OCI-LY3 (cell line): ENCODE data around the gene SLC38A11.

Experiments used
- H2AFZ ChIP-seq: fragments of 200-600, 300-600 bp; shearing (Covaris generic); 2 replicates; pipeline ENCODE4 v1.6.0; 2014; ENCODE audit warnings: antibody characterized with exemption, low read depth, low read length
- H3K27ac ChIP-seq: fragments of 200-600, 300-600 bp; sonication (generic); 2 replicates; pipeline ENCODE4 v1.5.1; 2014; ENCODE audit warnings: mild to moderate bottlenecking, low read length, moderate library complexity, mixed read lengths
- H3K27me3 ChIP-seq: fragments of 200-600, 300-600 bp; sonication (generic); 2 replicates; pipeline ENCODE4 v1.6.1; 2014; ENCODE audit warnings: low read depth, low read length, mixed read lengths
- H3K36me3 ChIP-seq: fragments of 200-600, 300-600 bp; sonication (generic); replicated peaks from 2 replicates; pipeline ENCODE3; 2014; ENCODE audit warnings: low read depth, low read length, mixed read lengths
- H3K4me1 ChIP-seq: fragments of 300-600, 200-600 bp; sonication (generic); 2 replicates; pipeline ENCODE4 v1.6.1; 2014; ENCODE audit warnings: low read length, mixed read lengths
- H3K4me2 ChIP-seq: fragments of 200-600, 300-600 bp; sonication (generic); 2 replicates; pipeline ENCODE4 v1.6.1; 2014; ENCODE audit warnings: low read length, mixed read lengths
- H3K4me3 ChIP-seq: fragments of 300-600, 200-600 bp; sonication (generic); 2 replicates; pipeline ENCODE4 v1.5.1; 2014; ENCODE audit warnings: antibody characterized with exemption, mild to moderate bottlenecking, low read length, moderate library complexity
- H3K79me2 ChIP-seq: fragments of 300-600, 200-600 bp; shearing (Covaris generic); 2 replicates; pipeline ENCODE4 v1.6.1; 2014; ENCODE audit warnings: mild to moderate bottlenecking, low read length, mixed read lengths
- H3K9ac ChIP-seq: fragments of 300-600, 200-600 bp; shearing (Covaris generic); 2 replicates; pipeline ENCODE4 v1.6.0; 2014; ENCODE audit warnings: mild to moderate bottlenecking, low read length, moderate library complexity
- H3K9me3 ChIP-seq: fragments of 200-600, 300-600 bp; shearing (Covaris generic); 2 replicates; pipeline ENCODE4 v1.6.1; 2014; ENCODE audit warnings: low read length, mixed read lengths; ENCODE audit not compliant: insufficient read depth
- H4K20me1 ChIP-seq: fragments of 200-600, 300-600 bp; sonication (generic); 2 replicates; pipeline ENCODE4 v1.6.1; 2016; ENCODE audit warnings: low read length, mixed read lengths; ENCODE audit not compliant: insufficient read depth
- CTCF ChIP-seq: fragments of 200-600, 300-600 bp; sonication (generic); IDR thresholded peaks from 2 replicates; pipeline ENCODE4 v1.5.1; 2014; ENCODE audit warnings: antibody characterized with exemption, low read length, low read depth
- EZH2phosphoT487 ChIP-seq: fragments of 200-600 bp; shearing (Covaris generic); IDR thresholded peaks from 2 replicates; pipeline ENCODE4 v1.6.1; 2018; ENCODE audit warnings: antibody characterized with exemption, mixed run types, low read depth

Gene SLC38A11

GRCh38 chr2:164910101-164910899 is 45.0 kb downstream of the SLC38A11 start:
- Histone ChIP-seq H3K36me3 (no peaks in the 10 kb centered on the region), H3K27me3 (no peaks in the 10 kb centered on the region), H3K9ac (peak overlapping the region; percentile 45), H3K9me3 (no peaks in the 10 kb centered on the region), H3K27ac (peak overlapping the region; percentile 76), H2AFZ (peak overlapping the region; percentile 8; the same call in 1 of the 2 replicates), H3K4me1 (peaks cover 52% of the 10 kb centered on the region), H3K79me2 (no peaks in the 10 kb centered on the region), H4K20me1 (no peaks in the 10 kb centered on the region), H3K4me3 (peak overlapping the region; percentile 41), H3K4me2 (peak overlapping the region; percentile 67)
- no peak for TF ChIP-seq CTCF
- no peak for TF ChIP-seq EZH2phosphoT487

GRCh38 chr2:164906947-164907346 is 48.4 kb downstream of the SLC38A11 start:
- no peak overlapping the region for H3K4me3 ChIP-seq
- TF ChIP-seq CTCF, result no peak
- TF ChIP-seq EZH2phosphoT487, result no peak
- H2AFZ ChIP-seq, result no peak overlapping the region

GRCh38 chr2:164905307-164905706 is 50.0 kb downstream of the SLC38A11 start:
- H3K36me3 ChIP-seq, result no peaks in the 10 kb centered on the region
- no peaks in the 10 kb centered on the region for H4K20me1 ChIP-seq
- TF ChIP-seq CTCF (no peak), EZH2phosphoT487 (no peak)
- no peaks in the 10 kb centered on the region for H3K79me2 ChIP-seq
- H3K4me1 ChIP-seq, result peaks cover 14% of the 10 kb centered on the region
- H3K27me3 ChIP-seq, result no peaks in the 10 kb centered on the region
- H3K9me3 ChIP-seq, result peaks cover 1% of the 10 kb centered on the region; the same call in 1 of the 2 replicates
- no peak overlapping the region for H3K9ac ChIP-seq
- no peak overlapping the region for H2AFZ ChIP-seq
- no peak overlapping the region for H3K4me3 ChIP-seq
- H3K27ac ChIP-seq, result no peak overlapping the region
- no peak overlapping the region for H3K4me2 ChIP-seq

More at GRCh38 chr2:164906947-164907346, 48.4 kb downstream of the SLC38A11 start:
- H4K20me1 ChIP-seq, result no peaks in the 10 kb centered on the region
- H3K27ac ChIP-seq, result no peak overlapping the region
- no peaks in the 10 kb centered on the region for H3K9me3 ChIP-seq
- no peak overlapping the region for H3K4me2 ChIP-seq
- no peaks in the 10 kb centered on the region for H3K27me3 ChIP-seq
- H3K79me2 ChIP-seq, result no peaks in the 10 kb centered on the region
- H3K4me1 ChIP-seq, result peaks cover 26% of the 10 kb centered on the region
- H3K36me3 ChIP-seq, result no peaks in the 10 kb centered on the region
- no peak overlapping the region for H3K9ac ChIP-seq

- Histone ChIP-seq H3K4me2 (no peak overlapping the region), H3K79me2 (no peaks in the 10 kb centered on the region), H3K9ac (no peak overlapping the region), H2AFZ (no peak overlapping the region), H3K36me3 (no peaks in the 10 kb centered on the region), H3K27me3 (no peaks in the 10 kb centered on the region), H4K20me1 (no peaks in the 10 kb centered on the region), H3K27ac (no peak overlapping the region), H3K4me3 (no peak overlapping the region), H3K9me3 (peaks cover 5% of the 10 kb centered on the region; the same call in 1 of the 2 replicates), H3K4me1 (peaks cover 1% of the 10 kb centered on the region)
- TF ChIP-seq EZH2phosphoT487 (no peak), CTCF (no peak)
These were observed 51.4 kb downstream of the SLC38A11 start for GRCh38 chr2:164903951-164904350.
